ENCODE results near the gene LTBP2.

LTBP2 gene

GRCh38 chr14:74568911-74569310 lies 43.1 kb downstream of the LTBP2 start:
- no peak for DNase-seq (ENCODE audit: low read depth in 1 of 2, low spot score in 1 of 2)
- no peak for TF ChIP-seq REST (IDR thresholded peaks at IDR 0.05; ENCODE audit: insufficient replicate concordance, low read depth)
- no peak for TF ChIP-seq SPI1 (IDR thresholded peaks at IDR 0.05; ENCODE audit: borderline replicate concordance, low read depth)
- no peak for TF ChIP-seq GABPA (IDR thresholded peaks at IDR 0.05; ENCODE audit: low read depth)
- no peak for TF ChIP-seq POLR2AphosphoS5 (IDR thresholded peaks at IDR 0.05; ENCODE audit: low read depth)
- no peak for TF ChIP-seq CTCF (IDR thresholded peaks at IDR 0.05; ENCODE audit: insufficient read depth, low read length)
- Histone ChIP-seq H3K27me3 (ENCODE audit: insufficient read depth, poor library complexity, severe bottlenecking) (no peaks in the 10 kb centered on the region), H3K4me3 (replicated peaks; ENCODE audit: insufficient read depth, low read length) (no peak overlapping the region), H3K27ac (replicated peaks) (no peak overlapping the region)

- Histone ChIP-seq H3K4me3 (replicated peaks; ENCODE audit: insufficient read depth, low read length) (no peak overlapping the region), H3K27ac (replicated peaks) (no peak overlapping the region), H3K27me3 (ENCODE audit: insufficient read depth, poor library complexity, severe bottlenecking) (no peaks in the 10 kb centered on the region)
- TF ChIP-seq SPI1 (IDR thresholded peaks at IDR 0.05; ENCODE audit: borderline replicate concordance, low read depth) (no peak), GABPA (IDR thresholded peaks at IDR 0.05; ENCODE audit: low read depth) (no peak), REST (IDR thresholded peaks at IDR 0.05; ENCODE audit: insufficient replicate concordance, low read depth) (no peak), CTCF (IDR thresholded peaks at IDR 0.05; ENCODE audit: insufficient read depth, low read length) (no peak), POLR2AphosphoS5 (IDR thresholded peaks at IDR 0.05; ENCODE audit: low read depth) (no peak)
- DNase-seq (ENCODE audit: low read depth in 1 of 2, low spot score in 1 of 2), result no peak
Observed at GRCh38 chr14:74568380-74568649, 43.7 kb downstream of the LTBP2 start.

GRCh38 chr14:74567646-74568379 lies 44.2 kb downstream of the LTBP2 start:
- Histone ChIP-seq H3K27me3 (ENCODE audit: insufficient read depth, poor library complexity, severe bottlenecking) (no peaks in the 10 kb centered on the region), H3K27ac (replicated peaks) (no peak overlapping the region), H3K4me3 (replicated peaks; ENCODE audit: insufficient read depth, low read length) (no peak overlapping the region)
- no peak for TF ChIP-seq GABPA (IDR thresholded peaks at IDR 0.05; ENCODE audit: low read depth)
- TF ChIP-seq REST (IDR thresholded peaks at IDR 0.05; ENCODE audit: insufficient replicate concordance, low read depth), result no peak
- TF ChIP-seq SPI1 (IDR thresholded peaks at IDR 0.05; ENCODE audit: borderline replicate concordance, low read depth), result no peak
- TF ChIP-seq CTCF (IDR thresholded peaks at IDR 0.05; ENCODE audit: insufficient read depth, low read length), result no peak
- TF ChIP-seq POLR2AphosphoS5 (IDR thresholded peaks at IDR 0.05; ENCODE audit: low read depth), result no peak
- DNase-seq (ENCODE audit: low read depth in 1 of 2, low spot score in 1 of 2), result no peak
